ENCODE data around the gene DAPK2.

DAPK2 gene

DNA sequence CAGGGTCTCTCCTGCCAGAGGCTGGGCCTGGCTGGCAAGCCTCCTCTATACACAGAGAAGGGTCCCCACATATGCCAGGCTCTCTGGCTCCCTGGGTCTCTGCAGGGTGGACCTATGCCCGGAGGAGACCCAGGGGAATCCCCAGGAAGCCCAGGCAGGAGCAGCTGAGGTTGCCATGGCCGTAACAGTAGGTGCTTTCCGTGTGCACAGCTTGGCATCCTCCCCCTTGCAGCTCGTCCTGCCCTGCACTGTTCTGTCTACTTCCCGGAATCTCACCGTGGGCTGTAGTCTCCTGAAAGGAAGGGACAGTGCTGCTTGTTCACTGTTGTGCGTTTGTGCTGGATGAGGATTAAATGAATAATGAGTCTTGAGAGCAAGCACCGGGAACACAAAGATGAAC, 47.8 kb downstream of the DAPK2 start:
- FAIRE-seq (no peak), DNase-seq (ENCODE audit: low spot score) (peak; percentile 37)

DNA sequence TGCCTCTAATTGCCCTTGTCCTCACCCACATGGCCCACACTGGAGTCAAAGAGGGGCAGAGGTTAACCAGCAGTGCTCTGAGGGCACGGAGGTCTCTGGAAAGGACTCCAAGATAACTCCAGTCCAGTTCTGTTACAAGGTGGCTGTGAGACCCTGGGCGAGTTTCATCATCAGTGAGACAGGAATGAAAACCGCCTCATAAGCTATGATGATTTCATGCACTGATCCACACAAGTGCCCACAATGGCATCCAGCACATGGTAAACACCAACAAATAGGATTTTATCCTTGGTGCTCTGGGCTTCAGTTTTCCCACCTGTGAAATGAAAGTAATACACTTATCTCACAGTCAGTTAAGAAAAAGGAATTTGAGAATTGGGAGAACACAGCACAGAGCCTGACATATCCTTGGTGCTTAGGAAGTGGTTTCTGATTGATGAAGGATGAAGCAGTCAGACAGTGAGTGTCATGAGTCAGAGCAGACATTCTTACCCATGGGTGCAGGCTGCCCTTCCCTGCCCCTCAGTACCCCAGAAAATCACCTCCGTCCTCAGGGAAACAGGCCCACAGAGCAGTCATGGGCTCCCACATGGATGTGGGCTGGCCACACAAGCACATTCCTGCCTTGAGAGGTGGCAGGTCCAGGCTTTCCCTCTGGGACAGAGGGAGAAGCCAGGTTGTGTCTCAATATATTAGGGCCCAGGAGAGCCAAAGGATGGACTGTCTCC, 48.4 kb downstream of the DAPK2 start:
- no peak for FAIRE-seq

DNA sequence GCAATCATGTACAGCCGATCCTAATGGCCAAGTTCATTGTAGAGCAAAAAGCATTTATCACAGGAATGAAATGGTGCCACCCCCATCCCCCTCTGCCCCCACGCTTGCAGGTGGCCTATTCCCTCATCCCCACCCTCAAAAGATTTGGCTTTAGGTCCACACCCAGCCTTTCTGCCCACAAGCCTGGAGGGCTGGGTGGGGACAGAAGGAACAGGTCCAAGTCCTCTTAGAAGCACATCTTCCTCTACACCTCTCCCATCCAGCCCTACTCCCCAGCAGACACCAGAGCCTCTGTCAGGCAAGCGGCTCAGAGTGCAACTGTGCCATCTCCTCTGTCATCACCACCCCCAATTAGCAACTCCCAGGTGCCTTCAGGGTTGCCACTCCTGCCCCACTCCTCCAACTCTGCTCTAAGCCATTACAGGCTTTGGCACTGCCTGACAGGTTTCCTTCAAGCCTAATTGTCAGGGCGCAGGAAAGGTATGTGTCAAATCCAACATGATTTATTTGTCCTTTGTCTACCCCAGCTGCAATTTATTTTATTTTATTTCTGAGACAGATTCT, 49.4 kb downstream of the DAPK2 start:
- DNase-seq (ENCODE audit: low spot score) (no peak), FAIRE-seq (no peak)

More for the DNA sequence above, 48.4 kb downstream of the DAPK2 start:
- DNase-seq (ENCODE audit: low spot score): peak; percentile 43

DNA sequence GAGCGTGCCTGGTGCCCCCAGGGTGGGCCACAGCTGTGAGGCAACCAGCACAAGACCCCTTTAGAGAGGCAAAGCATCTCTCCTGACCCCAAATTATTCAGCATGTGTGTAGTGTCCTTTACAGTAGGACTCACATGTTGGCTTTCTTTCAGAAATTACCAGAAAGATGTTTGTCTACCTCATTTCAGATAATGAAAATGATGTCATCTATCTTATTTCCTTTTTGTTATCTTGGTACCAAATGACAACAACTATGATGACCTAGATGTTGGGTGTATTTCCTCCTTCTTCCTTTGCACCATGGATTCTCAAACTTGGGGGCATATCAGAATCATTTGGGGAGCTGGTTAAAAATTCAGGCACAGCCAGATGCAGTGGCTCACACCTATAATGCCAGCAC, 50.5 kb downstream of the DAPK2 start:
- no peak for FAIRE-seq

DNA sequence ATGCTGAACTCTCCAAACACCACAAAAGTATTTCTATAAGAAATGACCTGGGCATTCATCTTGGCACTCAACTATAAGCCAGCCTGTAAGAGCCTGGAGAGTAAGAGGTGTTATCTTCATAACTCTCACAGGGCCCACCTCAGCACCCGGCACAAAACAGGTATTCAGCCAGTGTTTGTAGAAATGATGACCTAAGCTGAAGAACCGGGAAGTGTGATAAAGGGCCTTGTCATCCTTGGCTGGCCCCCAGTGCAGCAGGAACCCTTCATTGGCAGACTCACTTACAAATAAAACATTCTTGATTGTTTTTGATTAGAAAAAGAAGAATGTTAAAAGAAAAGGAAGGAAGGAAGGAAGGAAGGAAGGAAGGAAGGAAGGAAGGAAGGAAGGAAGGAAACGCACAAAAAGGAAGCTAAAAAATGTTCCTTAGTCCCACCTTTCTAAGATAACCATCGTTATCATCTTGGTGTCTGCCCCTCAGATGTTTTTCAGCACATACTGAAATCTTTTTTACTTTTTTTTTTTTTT, 52.1 kb downstream of the DAPK2 start:
- FAIRE-seq (no peak), DNase-seq (ENCODE audit: low spot score) (no peak)

More for the DNA sequence above, 50.5 kb downstream of the DAPK2 start:
- DNase-seq (ENCODE audit: low spot score): no peak

DNA sequence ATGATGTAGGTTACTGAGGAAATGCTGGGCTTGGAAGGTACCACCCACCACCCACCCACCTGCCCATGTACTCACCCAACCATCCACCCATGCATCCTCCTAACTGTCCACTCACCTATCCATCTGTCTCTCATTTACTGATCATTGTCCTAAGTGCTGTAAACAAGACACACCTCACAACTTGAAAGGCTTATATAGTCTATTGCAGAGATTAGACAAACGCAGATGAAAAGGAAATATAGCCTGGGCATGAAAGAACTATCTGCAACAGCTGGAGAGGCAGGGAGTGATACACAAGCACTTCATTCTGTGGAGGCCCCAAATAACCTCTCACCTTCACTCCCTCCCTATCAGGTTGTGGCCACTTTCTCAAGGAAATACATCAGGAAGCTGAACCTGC, 54.0 kb downstream of the DAPK2 start:
- DNase-seq (ENCODE audit: low spot score) (no peak), FAIRE-seq (no peak)

DNA sequence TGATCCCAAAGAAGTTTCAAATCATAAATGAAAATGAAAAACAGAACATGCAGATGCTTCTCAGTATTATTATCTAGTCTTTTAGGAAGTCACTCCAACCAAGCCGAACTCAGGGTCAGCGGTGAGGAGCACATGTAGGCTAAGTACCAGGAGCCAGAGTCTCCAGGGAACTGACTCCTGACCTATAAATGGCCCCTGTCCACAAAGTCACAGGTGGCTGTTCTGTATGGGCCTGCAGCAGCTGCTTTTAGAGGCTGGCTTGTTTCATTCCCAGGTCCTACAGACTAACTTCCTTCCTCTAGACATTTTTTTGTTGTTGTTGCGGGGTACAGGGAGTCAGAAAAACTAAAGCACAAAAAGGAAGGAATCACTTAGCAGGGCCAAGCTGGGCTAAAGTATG, 54.6 kb downstream of the DAPK2 start:
- no peak for FAIRE-seq

DNA sequence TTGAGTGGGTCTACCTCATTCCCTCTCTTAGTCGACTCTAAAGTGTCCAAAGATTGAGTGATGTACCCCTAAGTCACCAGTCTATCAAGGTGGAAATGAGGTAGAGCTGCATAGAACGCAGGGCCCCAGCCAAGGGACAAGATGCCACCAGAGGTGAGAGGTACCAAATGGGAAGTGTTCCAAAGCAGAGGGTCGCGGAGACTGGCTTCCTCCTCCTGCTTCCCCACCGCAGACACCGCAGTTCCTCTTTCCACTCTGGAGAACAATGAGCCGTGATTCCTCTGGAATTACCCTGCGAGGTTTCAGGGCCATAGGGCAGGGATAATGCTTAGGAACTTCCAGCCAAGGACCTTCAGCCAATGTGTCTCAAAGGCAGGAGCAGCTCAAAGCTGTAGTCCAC, 55.8 kb downstream of the DAPK2 start:
- no peak for DNase-seq (ENCODE audit: low spot score)
- FAIRE-seq: no peak

More for the DNA sequence above, 54.6 kb downstream of the DAPK2 start:
- no peak for DNase-seq (ENCODE audit: low spot score)

DNA sequence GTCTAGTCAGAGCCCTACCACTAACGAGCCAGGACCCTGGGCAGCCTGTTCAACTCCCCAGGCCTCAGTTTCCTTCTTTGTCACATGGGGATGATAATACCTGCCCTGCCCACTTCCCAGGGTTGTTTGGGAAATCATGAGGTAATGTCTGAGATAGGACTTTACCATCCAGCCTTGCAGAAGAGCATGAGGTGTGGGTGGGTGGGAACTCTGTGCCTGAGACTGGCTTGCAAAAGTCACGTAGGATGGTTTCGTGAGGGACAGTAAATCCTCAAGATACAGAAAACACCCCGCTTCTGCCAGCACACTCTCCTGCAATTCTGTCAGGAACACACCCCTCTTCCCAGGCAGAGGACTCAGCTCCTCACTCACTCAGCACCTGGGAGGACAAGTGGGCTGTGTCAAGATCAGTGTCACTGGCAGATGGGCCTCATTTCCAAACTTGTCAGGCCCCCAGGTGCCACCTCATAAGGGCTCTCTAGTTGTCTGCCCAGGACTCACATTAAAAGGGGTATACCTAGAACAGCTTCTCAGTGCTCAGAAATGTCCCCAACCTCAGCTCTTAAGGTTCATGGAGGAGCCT, 58.4 kb downstream of the DAPK2 start:
- no peak for DNase-seq (ENCODE audit: low spot score)
- FAIRE-seq: no peak

DNA sequence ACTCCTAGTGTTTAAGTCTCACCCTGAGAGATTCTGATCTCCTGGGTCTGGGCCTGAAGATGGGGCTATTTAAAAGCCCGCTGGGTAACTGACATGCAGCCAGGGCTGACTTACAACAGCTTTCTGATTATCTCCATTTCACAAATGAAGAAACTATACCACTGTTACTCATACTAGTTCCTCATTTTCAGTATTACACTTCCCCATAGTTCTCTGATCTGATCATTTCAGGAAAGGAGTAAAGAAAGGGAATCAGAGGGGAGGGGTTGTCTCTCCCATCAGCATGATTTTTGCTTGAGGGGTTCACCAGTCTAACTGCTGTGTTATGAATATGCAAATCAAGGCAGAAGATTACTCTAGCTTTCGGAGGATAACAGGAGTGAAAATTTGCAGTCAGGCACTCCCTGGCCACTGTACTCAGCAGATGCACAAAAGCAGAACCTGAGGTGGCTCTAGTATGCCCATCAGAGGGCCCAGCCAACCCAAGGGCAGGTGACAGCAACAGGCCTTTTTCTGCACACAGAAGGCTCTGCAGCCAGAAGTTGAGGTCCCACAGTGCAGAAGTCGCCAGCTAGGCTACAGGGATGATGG, 59.4 kb downstream of the DAPK2 start:
- FAIRE-seq: no peak
- DNase-seq (ENCODE audit: low spot score): no peak

DNA sequence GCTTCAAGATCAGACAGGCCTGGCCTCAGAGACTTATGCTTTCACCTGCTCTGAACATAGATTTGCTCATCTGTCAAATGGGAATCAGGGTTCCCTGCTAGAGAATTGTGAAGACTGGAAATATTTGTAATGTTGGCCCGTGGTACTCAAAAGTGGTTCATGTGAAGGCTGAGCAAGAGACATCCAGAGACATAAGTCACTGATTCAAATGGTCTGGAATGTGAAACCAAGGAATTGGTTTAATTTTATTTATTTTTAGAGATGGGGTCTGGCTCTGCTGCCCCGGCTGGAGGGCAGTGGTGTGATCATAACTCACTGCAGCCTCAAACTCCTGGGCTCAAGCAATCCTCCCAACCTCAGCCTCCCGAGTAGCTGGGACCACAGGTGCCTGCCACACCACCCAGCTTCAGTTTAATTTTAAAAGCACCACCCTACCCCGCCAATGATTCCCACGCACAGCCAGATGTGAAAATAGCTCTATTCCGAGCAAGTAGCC, 60.1 kb downstream of the DAPK2 start:
- DNase-seq (ENCODE audit: low spot score): no peak
- FAIRE-seq: no peak

DNA sequence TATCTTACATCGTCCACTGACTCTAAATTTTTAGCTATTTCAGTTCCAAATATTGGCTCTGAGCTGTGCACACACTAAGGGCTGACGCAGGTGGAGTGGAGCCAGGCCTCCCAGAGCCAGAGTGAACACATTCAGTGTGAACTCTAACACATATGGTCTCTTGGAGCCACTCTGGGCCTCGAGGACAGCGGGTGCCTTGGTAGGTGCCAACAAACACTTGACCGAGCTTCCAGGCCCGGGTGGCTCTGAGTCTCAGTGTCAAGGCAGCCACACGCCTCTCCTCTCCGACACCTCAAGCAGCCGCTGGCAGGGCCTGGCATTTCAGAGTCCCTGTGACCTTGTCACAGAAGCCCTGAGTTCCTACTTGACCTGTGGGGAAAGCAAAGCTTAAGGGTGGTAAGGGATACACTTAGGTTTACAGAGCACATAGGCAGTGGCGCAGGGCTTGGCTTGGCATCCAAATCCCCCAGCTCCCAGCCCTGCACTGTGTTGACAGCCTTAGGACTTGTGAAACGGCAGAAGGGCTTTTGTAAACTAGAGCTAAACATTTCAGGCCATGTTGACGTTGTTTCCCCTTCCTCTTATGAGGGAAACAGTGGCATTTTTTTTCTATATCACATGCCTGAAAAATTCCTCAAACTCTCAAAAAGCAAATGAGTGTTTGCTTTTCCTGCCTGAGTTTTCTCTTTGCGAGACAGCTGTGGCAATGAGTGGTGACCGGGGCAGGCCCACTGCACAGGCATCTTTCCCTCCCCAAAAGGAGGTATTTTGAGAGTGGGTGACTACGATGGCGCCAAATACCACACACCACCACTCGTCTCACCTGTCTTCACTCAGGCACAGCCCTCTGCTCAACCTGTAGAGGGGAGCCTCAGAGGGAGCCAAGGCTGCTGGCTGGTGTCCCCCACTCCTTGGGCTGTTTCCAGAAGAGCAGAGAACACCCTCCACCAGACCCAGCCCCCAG, 60.8 kb downstream of the DAPK2 start:
- DNase-seq (ENCODE audit: low spot score): no peak
- no peak for FAIRE-seq

DNA sequence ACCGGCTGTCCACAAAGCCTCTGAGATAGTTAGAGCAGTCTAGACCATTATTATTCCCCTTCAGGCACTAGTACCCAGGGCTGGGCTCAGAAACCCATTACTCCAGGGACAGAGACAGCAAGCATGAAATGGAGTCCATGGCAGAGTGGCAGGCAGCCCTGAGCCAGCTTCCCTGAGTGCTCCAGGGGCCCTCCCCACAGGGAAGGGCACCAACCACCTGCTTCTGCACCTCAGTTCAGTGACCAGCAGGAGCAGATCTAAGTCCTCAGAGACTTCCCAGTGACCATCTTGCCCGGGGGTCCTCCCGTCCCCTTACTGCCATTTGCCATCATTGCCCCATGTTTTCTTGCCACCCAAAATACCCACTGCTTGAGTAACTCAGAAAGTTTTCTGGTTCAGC, 62.0 kb downstream of the DAPK2 start:
- no peak for FAIRE-seq
- DNase-seq (ENCODE audit: low spot score): no peak

DNA sequence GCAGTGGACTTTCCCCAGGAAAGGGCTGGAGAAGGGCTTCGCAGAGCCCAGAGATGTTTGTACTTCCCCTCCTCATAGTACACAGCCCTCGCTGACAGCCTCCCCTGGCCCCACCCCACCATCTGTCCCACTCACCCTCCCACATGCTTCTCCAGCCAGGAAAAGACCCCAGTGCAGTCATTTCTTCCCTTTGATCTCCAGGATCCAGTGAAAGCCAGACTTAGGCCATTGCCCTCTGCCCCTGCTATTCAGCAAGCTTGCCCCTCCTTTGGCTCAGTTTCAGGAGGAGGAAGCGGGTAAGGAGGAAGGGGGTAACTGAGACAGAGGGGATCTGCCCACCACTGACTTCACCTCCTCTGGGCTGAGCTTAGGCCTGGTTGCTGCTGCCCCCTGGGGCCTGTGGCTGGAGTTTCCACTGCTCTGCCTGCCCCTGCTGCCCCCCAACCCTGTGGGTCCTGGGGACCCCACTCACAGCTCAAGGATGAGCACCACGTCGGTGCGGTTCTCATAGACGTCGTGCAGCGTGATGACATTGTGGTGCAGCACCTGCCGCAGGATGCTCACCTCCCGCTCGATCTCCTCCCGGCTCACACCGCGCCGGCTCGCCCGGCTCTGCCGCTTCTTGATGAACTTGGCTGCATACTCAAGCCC, 63.1 kb downstream of the DAPK2 start:
- FAIRE-seq (no peak), DNase-seq (ENCODE audit: low spot score) (no peak)

DNA sequence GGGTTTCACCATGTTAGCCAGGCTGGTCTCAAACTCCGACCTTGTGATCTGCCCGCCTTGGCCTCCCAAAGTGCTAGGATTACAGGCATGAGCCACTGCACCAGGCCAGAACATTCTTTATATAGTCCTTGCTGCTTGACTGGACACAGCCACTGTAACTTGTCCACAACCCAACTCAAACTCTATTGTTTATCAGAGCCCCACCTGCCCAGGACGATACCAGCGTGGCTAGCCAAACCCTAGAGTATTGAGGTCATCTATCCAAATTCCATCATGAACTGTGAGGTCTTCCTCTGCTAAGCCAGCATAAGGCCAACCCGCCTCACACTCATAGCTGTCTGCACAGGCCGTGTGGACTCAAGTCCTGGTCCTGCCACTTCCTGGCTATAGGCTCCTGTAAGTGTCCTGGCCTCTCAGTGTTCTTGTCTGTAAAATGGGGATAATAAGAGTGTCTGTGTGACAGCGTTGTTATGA, 63.9 kb downstream of the DAPK2 start:
- no peak for DNase-seq (ENCODE audit: low spot score)
- FAIRE-seq: no peak

DNA sequence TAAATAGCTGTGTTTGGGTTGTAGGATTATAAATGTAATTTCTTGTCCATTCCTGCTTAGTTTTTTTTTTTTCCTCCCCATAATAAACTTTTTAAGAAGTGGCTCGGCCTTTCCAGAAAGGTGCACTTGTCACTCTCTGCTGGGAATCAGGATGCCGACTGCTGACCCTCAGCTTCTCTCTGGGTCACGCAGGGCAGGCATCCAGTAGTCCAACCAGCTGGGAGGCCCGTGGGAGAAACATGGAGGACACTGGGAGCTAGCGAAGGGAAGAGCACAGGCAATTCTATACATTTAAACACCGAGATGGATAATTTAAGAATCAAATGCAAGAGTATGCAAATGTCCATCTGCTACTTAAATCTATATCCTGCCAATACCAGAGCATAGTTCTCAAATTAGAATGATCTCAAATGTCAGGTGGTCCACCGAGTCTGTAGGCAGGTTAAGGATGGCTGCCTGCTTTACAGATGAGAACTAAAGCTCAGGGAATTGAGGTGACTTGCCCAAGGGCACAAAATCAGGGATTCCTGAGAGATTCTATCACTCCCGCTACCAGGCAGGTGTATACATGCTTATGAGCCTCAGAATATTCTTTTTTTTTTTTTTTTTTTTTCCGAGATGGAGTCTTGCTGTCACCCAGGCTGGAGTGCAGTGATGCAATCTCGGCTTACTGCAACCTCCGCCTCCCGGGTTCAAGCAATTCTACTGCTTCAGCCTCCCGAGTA, 64.5 kb downstream of the DAPK2 start:
- DNase-seq (ENCODE audit: low spot score): no peak
- FAIRE-seq: no peak

DNA sequence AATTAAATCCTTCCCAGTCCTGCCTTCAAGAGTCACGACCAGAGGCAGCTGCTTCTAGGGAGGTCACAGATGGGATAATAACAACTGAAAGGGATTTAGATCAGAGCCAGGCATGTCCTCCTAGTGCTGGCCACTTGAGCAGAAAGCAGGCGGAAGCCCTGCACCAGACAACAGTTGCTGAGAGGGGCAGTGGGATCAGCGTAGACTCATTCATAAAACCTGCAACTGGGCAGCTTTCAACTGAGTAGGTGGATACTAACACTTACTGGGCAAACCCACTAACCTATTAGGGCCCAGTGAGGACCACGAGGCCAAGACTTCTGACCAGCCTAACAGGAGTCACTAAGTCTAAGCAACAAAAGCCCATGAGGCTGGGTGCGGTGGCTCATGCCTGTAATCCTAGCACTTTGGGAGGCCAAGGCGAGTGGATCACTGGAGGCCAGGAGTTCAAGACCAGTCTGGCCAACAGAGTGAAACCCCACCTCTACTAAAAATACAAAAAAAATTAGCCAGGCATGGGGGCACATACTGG, 67.0 kb downstream of the DAPK2 start:
- FAIRE-seq: no peak
- DNase-seq (ENCODE audit: low spot score): no peak

DNA sequence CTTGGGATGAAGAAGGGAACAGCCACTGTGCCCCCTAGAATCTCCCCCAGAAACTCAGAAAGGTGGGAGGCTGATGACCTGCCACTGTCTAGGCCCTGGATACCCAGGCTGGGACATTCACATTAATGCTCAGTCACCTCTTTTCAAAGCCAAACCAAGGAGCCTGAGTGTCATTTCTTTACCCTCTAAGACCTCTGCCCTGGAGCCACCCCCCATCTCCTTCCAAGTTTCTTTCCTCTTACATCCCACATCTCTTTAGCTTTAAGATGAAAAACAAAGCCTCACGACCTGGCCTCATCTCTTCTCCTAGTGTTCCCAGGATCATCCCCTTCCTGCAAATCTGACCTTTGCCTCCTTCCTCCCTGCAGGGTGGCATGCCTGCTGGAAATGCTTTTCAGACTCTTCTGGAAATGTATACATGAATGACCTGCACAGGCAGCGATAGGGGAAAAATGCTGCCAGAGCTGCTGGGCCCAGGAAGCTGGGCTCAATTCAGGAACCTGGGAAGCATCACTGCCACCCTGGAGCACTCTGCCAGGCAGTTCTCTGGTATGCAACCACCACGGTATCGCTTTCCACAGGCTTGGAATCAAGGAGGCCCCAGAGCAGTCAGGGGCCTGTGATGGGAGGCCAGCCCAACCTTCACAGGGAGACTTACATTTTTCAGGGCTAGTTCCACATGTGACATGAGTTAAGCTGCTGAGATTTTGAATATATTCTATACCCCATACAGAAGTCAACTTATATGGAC, 67.6 kb downstream of the DAPK2 start:
- DNase-seq (ENCODE audit: low spot score): no peak
- FAIRE-seq: no peak

DNA sequence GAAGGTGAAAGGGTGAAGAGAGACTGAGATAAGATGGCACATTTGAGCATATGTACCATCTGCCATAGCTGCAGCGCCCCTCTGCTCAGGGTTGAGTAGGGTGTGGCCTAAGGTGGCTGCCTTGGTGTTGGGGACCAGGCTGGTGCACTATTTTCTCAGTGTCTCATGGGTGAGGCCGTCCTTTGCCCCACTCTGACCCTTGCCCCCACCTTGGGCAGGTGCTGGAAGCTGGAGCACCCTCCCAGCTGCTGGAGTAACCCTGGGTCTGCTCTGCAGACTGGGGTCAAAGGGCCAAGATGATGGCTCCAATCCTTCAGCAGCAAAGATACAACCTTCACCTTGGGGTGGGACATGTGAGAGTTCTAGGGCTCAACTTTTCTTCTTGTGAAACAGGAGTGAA, 69.2 kb downstream of the DAPK2 start:
- no peak for DNase-seq (ENCODE audit: low spot score)
- FAIRE-seq: no peak

All from RCC 7860 (cell line).